GM18519 (cell line): ENCODE measurements around the gene SLC5A1.
"Not testable (repeated sequence)": the region's sequence is repeated elsewhere in the genome, so short reads cannot be mapped to it uniquely, and the experiment has no call there.

ENCODE experiments used
- ATAC-seq: cut with Tn5 transposase; IDR thresholded peaks from one replicate; pipeline ENCODE4 v1.9.1; 2021; ENCODE audit warnings: mild to moderate bottlenecking, moderate library complexity; ENCODE audit not compliant: unreplicated experiment, low FRiP score

The SLC5A1 gene

GRCh38 chr22:32083000-32083399 lies 39.9 kb downstream of the SLC5A1 start:
- ATAC-seq = no peak

DNA sequence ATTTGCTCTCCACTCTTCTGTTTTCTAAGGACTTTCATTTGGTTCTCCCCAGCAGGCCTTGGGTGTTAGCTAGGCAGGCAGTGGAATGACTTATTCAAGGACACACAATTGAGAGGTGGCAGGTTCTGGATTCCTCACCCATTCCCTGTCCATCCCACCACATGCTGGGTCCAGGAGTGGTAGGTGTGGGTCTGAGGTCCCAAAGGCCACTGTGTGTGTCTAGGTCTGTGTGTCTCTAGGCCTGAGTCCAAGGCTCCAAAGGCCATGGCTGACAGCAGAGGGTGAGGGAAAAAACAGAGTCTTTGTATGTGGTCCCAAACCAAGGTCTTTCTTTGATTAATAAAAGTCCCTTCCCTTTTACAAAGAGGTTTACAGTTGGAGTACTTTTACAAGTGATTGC lies 40.8 kb downstream of the SLC5A1 start:
- no peak for ATAC-seq

- no peak for ATAC-seq
These were observed 45.0 kb downstream of the SLC5A1 start for GRCh38 chr22:32088084-32088483.

DNA sequence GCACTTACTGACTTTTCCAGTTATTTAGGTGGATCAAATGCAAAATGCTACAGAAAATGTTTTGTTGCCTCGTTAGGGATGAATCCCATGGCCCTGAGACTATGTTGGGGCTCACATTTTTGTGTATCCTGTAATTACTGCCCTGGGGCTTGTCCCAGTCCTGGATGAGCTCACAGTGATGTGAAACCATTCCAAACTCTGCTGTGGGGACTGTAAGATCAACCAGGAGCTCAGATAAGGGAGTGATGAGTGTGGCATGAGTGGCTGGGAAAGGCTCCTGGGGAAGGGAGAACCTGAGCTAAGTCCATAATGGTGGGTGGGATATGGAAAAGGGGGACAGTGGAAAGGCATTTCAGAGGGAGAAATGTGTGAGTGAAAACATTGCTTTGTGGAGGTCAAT lies 54.0 kb downstream of the SLC5A1 start:
- no peak for ATAC-seq

- ATAC-seq = no peak
These were observed 54.9 kb downstream of the SLC5A1 start for GRCh38 chr22:32097881-32098499.

- no peak for ATAC-seq
These were observed 57.6 kb downstream of the SLC5A1 start for GRCh38 chr22:32100711-32101110.

DNA sequence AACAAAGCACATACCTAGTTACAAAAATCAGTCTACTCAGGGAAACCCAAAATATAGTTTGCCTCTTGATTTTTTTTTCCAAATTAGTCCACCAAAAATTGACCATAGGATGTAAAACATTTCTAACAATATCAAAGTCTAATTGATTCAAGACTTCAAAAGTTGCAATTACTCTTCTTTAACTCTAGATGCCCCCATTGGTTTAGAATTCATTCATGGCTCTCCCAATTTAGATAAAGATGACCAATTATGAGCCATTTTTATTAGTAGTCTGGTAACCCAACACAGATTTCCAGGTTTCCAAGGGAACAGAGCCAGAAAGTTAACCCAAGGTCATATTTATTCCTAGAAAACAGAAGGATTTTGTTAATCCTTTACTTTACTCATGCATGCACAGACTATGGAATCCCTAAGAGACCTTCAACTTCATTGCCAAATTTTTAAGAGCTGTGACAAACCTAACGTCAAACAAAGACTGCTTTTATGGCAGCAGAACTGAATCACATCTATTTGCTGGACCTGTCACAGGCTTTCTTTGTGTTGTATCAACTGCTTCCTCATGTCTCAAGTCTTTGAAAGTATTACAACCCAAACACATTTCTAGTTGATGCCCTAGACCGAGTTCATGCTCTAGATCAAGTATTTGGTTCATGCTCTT lies 60.7 kb downstream of the SLC5A1 start:
- ATAC-seq = no peak

DNA sequence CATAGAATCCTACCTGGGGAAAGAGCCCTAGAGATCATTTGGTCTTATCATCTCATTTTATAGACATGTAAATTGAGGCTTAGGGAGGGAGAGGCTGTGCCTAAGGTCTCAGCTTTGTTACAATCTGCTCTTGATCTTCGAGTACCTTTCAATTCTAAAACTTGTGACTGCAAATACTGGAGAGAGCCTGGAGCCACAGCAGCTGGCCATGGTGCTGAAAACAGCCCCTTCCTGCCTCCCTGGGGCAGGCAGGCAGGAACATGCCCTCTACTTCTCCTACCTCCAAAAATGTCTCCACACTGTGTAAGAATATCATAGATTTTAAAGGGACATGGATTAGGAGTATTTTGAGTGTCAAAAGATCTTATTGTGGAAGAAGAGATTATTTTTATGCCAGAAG lies 63.9 kb downstream of the SLC5A1 start:
- no peak for ATAC-seq

DNA sequence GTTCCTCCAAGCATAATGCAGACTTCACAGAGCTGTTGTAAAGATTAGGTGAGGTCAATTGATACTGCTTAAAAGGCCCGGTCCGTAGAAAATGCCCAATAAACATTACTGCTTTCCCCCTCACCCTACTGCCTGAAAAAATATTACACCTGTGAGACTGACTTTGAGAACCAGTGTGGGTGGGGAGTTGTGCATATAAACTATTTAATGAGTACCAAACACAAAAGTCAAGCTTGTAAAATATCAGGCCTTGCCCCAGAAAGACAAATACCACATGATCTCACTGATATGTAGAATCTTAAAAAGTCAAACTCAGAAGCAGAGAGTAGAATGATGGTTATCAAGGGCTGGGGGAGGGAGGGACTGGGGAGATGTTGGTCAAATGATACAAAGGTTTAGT lies 69.3 kb downstream of the SLC5A1 start:
- ATAC-seq = no peak

- ATAC-seq = no peak
These were observed 76.6 kb downstream of the SLC5A1 start for GRCh38 chr22:32119568-32120235.

DNA sequence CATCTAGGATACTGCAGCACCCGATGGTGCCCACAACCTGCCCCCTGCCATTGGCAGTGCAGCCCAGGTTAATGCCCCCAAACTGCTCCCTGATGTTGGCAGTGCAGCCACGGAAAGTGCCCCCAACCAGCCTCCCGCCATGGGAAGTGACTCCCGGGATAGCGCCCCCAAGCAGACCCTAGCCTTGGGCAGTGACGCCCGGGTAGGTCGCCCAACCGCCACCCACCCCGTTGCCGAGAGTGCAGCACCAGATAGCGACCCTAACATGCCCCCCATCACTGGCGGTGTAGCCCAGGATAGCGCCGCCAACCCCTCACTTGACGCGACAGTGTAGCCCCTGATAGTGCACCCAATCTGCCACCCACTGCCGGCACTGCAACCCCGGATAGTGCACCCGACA lies 77.5 kb downstream of the SLC5A1 start:
- ATAC-seq = no peak

GRCh38 chr22:32122899-32123298 lies 79.8 kb downstream of the SLC5A1 start:
- ATAC-seq = no peak

DNA sequence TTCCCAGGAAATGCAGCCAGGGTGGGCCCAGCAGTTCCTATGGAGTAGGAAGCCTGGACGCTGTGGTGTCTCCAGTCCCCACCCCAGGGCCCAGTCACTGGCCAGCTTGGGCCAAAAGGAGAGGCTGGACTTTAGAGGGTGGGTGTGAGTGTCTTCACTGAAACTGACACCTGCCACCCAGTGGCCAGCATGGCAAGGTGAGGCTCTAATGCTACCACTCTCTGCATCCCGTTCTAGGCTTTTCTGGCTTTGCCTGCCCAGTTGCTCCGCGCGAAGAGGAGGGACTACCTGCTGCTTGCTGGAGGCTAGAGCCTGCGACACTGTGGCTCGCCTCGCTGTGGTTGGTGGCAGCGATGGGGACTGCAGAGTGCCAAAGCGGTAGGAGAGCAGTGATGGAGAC lies 80.6 kb downstream of the SLC5A1 start:
- ATAC-seq = no peak

DNA sequence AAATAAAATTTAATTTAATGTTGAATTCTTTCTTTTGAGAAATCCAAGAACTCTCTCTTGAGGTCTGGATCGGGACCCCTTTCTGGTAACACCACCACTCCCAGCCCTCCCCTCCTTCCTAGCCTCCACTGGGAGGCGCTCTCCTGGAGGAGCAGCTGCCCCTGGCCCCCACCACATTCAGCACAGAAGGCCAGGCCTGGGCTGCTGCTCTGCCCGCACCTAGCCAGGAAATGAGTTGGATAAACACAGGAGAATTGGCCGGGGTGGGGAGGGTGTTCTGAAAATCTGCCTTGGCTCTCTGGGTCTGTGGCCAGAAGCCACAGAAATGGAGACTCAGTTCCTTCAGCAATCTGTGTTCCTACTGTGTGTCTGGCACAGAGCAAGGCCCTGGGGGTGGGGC lies 84.8 kb downstream of the SLC5A1 start:
- ATAC-seq = no peak

- no peak for ATAC-seq
These were observed 87.4 kb downstream of the SLC5A1 start for GRCh38 chr22:32130464-32130863.

- no peak for ATAC-seq
These were observed 89.1 kb downstream of the SLC5A1 start for GRCh38 chr22:32132126-32132525.

DNA sequence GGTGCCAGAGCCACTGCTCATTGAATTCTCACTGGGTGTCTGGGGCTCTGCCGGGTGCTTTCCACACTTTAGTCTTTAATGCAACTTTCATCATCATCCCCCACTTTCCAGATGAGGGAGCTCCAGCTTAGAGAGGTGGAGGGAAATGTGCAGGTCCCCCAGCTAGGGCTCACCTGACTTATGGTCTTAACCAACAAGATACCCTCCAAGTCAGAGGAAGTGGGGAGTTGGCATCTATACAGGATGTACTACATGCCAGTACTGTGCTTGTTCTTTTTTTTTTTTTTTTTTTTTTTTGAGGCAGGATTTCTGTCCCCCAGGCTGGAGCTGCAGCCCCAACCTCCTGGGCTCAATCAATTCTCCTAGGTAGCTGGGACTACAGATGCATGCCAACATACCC lies 89.7 kb downstream of the SLC5A1 start:
- no peak for ATAC-seq

GRCh38 chr22:32134796-32135195 lies 91.7 kb downstream of the SLC5A1 start:
- not testable (repeated sequence) for ATAC-seq

- not testable (repeated sequence) for ATAC-seq
These were observed 92.9 kb downstream of the SLC5A1 start for GRCh38 chr22:32135958-32136357.

GRCh38 chr22:32136881-32137280 lies 93.8 kb downstream of the SLC5A1 start:
- not testable (repeated sequence) for ATAC-seq

GRCh38 chr22:32137731-32138324 lies 94.8 kb downstream of the SLC5A1 start:
- ATAC-seq = not testable (repeated sequence)
